HepG2 (cell line): Measurements from ENCODE around the gene ANKRD27. TPM values are rescaled to one million over a fixed set of nuclear protein-coding genes. Genes with fewer than 3 reads are reported as not detected.
A peak's percentile ranks its signal among the peaks of the same experiment; 100 is the strongest.

Source experiments
- ATAC-seq: fragments of 200-7000 bp; cut with Tn5 transposase; 3 replicates; pipeline ENCODE4 v1.9.1; 2020; ENCODE audit warnings: mild to moderate bottlenecking, moderate library complexity
- BruUV-seq: library from RNA; stranded (reverse); fragments of 400-500 nt; replicated peaks from 2 replicates; lab custom pipeline; 2021; lab: Mats Ljungman, UMichigan
- CTCF ChIA-PET: fragments of 300-600 bp; formaldehyde crosslinking; extraction: SDS; loops from one replicate; lab custom pipeline; 2021; ENCODE audit warnings: low total read pairs, inconsistent platforms, low intra/inter-chr PET ratio; lab: Yijun Ruan, JAX
- POLR2A ChIA-PET: fragments of 350-600 bp; sonication (Branson Sonifier 250); formaldehyde crosslinking; loops from one replicate; lab custom pipeline; 2020; ENCODE audit warnings: antibody characterized with exemption, inconsistent platforms; lab: Yijun Ruan, JAX
- DNase-seq: peaks from one replicate; pipeline ENCODE4 v3.0.0-alpha.2; 2015; ENCODE audit warnings: low spot score
- FAIRE-seq: peaks from 3 replicates; lab custom pipeline; 2011; peaks lifted over from hg19 to GRCh38; lab: Jason Lieb, UNC
- H2AFZ ChIP-seq: one replicate; pipeline ENCODE4 v1.6.1; 2011; ENCODE audit warnings: low read length, inconsistent platforms
- H3K27ac ChIP-seq: fragments of 300-600 bp; 3 replicates; pipeline ENCODE4 v1.8.0; 2011; ENCODE audit warnings: mixed run types, mild to moderate bottlenecking, mixed read lengths, low read length, inconsistent platforms; ENCODE audit not compliant: insufficient read depth; ENCODE audit errors: extremely low read length
- H3K27me3 ChIP-seq, 2 experiments: fragments of 200-600 bp in 1 of 2; 2 replicates in 1 of 2; 3 replicates in 1 of 2; pipeline versions ENCODE4 v1.6.0 to v1.8.0; 2011; ENCODE audit warnings: low read length in 2 of 2, mild to moderate bottlenecking in 2 of 2, moderate library complexity in 2 of 2, inconsistent platforms in 1 of 2; ENCODE audit not compliant: insufficient read depth in 2 of 2, control insufficient read depth in 1 of 2
- H3K36me3 ChIP-seq, 2 experiments: fragments of 200-600 bp in 1 of 2; replicated peaks in 1 of 2; 2 replicates in 1 of 2; 3 replicates in 1 of 2; pipeline versions ENCODE4 v1.5.1 to v1.8.0; 2011; ENCODE audit warnings: low read length in 2 of 2, inconsistent platforms in 1 of 2; ENCODE audit not compliant: insufficient read depth in 2 of 2, control insufficient read depth in 1 of 2
- H3K4me1 ChIP-seq: 2 replicates; pipeline ENCODE4 v1.5.1; 2012; ENCODE audit warnings: low read length, inconsistent platforms; ENCODE audit not compliant: insufficient read depth
- H3K4me2 ChIP-seq: 2 replicates; pipeline ENCODE4 v1.6.0; 2011; ENCODE audit warnings: low read depth, low read length, inconsistent platforms
- H3K4me3 ChIP-seq, 3 experiments: fragments of 200-600 bp in 1 of 3; sonication (generic), shearing (Covaris generic) in 1 of 3; replicated peaks in 1 of 3; 2 replicates each; pipeline ENCODE4 v1.5.1; 2011 to 2016; ENCODE audit warnings: low read length in 3 of 3, inconsistent platforms in 2 of 3, low read depth in 2 of 3, mild to moderate bottlenecking in 2 of 3, control low read depth in 1 of 3, mixed read lengths in 1 of 3; ENCODE audit not compliant: insufficient read depth in 1 of 3
- H3K79me2 ChIP-seq: one replicate; pipeline ENCODE4 v1.6.1; 2011; ENCODE audit warnings: low read length, inconsistent platforms; ENCODE audit not compliant: insufficient read depth
- H3K9ac ChIP-seq: 2 replicates; pipeline ENCODE4 v1.6.0; 2011; ENCODE audit warnings: mild to moderate bottlenecking, low read depth, low read length, inconsistent platforms; ENCODE audit not compliant: insufficient read depth
- H3K9me3 ChIP-seq: 2 replicates; pipeline ENCODE4 v1.5.1; 2012; ENCODE audit warnings: mild to moderate bottlenecking, low read length
- H4K20me1 ChIP-seq: 2 replicates; pipeline ENCODE4 v1.6.0; 2011; ENCODE audit warnings: inconsistent platforms, mild to moderate bottlenecking, low read length, moderate library complexity; ENCODE audit not compliant: insufficient read depth
- HOXA3 ChIP-seq: sonication (generic); formaldehyde crosslinking; IDR thresholded peaks from 2 replicates; pipeline ENCODE4 v1.5.0; 2020; ENCODE audit warnings: missing genetic modification reagents
- KMT2B ChIP-seq: IDR thresholded peaks from 2 replicates; pipeline ENCODE4 v1.6.1; 2016; ENCODE audit warnings: missing genetic modification reagents, missing compliant biosample characterization
- ZFP1 ChIP-seq: IDR thresholded peaks from 2 replicates; pipeline ENCODE4 v1.6.1; 2016
- ZMYM4 ChIP-seq: sonication (generic); formaldehyde crosslinking; IDR thresholded peaks from 2 replicates; pipeline ENCODE4 v1.8.1; 2023; ENCODE audit warnings: mild to moderate bottlenecking, missing genetic modification reagents
- ZNF207 ChIP-seq: fragments of 450-650 bp; IDR thresholded peaks from 2 replicates; pipeline ENCODE4 v1.6.1; 2016; ENCODE audit warnings: antibody characterized with exemption, borderline replicate concordance
- ZNF484 ChIP-seq: sonication (generic); formaldehyde crosslinking; IDR thresholded peaks from 2 replicates; pipeline ENCODE4 v1.5.1; 2020; ENCODE audit warnings: mild to moderate bottlenecking, low read depth, missing genetic modification reagents, borderline replicate concordance
- ZSCAN22 ChIP-seq: sonication (generic); formaldehyde crosslinking; IDR thresholded peaks from 2 replicates; pipeline ENCODE4 v1.4.0; 2020; ENCODE audit warnings: mild to moderate bottlenecking, missing genetic modification reagents
- WGBS: methylation state at CpG from one replicate; pipeline ENCODE4 v1.1.6; 2017; ENCODE audit warnings: low lambda C conversion rate; 5-methylcytosine and 5-hydroxymethylcytosine counted together
- in situ Hi-C: cut with HindIII; loops from 2 replicates; pipeline ENCODE4 v1.10.0; 2017; ENCODE audit warnings: low pct_unique_long_range_greater_than_20kb; ENCODE audit not compliant: extremely low pct_ligation_motif_present
- intact Hi-C: fragments of 100-400 bp; cut with micrococcal nuclease; formaldehyde crosslinking; loops from one replicate; pipeline ENCODE4 v1.10.0; 2022; ENCODE audit not compliant: unreplicated experiment
- polyA plus RNA-seq, 8 experiments: library from polyadenylated mRNA; depleted of rRNA in 3 of 8; stranded (reverse) in 7 of 8; unstranded in 1 of 8; fragments of >200 nt; fragmentation: Illumina TruSeq in 4 of 8; extraction: Trizol in 4 of 8; gene quantifications; 2 replicates each; pipeline versions ENCODE4 v1.2.1 to v1.2.3, GENCODE V29; 2011 to 2016; ENCODE audit warnings: low read depth in 4 of 8, missing spikeins in 1 of 8, mixed read lengths in 1 of 8; ENCODE audit not compliant: insufficient read depth in 1 of 8
- small RNA-seq, 3 experiments: library from RNA; depleted of rRNA; stranded (forward); fragments of <200 nt; gene quantifications; one replicate each; pipeline ENCODE3, GENCODE V24; 2012; ENCODE audit warnings: low read depth in 2 of 3, low replicate concordance in 1 of 3; ENCODE audit not compliant: insufficient read length in 3 of 3, insufficient read depth in 2 of 3
- total RNA-seq, 5 experiments: library from RNA; depleted of rRNA; stranded (reverse); fragments of >200 nt; fragmentation: Illumina TruSeq; extraction: Trizol; gene quantifications; 2 replicates each; pipeline ENCODE4 v1.2.3, GENCODE V29; 2016; ENCODE audit warnings: low read depth in 1 of 5

Gene ANKRD27
- total and polyA plus RNA-seq, 2 of the 13 experiments (the other 11 are each of a cell fraction or from before 2014, with no cell fraction given): 22.2 to 23.7 TPM

- H3K4me3 ChIP-seq: no peak overlapping the region
- intact Hi-C loops: no loop called here
- no peaks in the 10 kb centered on the region for H3K79me2 ChIP-seq
- in situ Hi-C loops: no loop called here
- H3K36me3 ChIP-seq: no peaks in the 10 kb centered on the region
- no peak overlapping the region for H3K9ac ChIP-seq
- H3K27ac ChIP-seq: no peak overlapping the region
- no peak for TF ChIP-seq HOXA3 (CRISPR knock-in tag)
- TF ChIP-seq ZNF484 (CRISPR knock-in tag): no peak
- TF ChIP-seq ZSCAN22: no peak
- TF ChIP-seq ZFP1 (CRISPR knock-in tag): no peak
- no peak for TF ChIP-seq ZNF207
- TF ChIP-seq KMT2B (CRISPR knock-in tag): no peak
- no peak for TF ChIP-seq ZMYM4 (CRISPR knock-in tag)
- ChIA-PET CTCF (no interaction called here), POLR2A (no interaction called here)
- ATAC-seq (peak; percentile 38; the same call in 1 of the 3 replicates), FAIRE-seq (no peak), DNase-seq (no peak)
- no peaks in the 10 kb centered on the region for H4K20me1 ChIP-seq
- peak overlapping the region; percentile 20; the same call in 1 of the 2 replicates for H3K4me2 ChIP-seq
- no peak overlapping the region for H2AFZ ChIP-seq
- 0% methylated on average over 5 of the region's 5 CpGs for WGBS
- H3K4me1 ChIP-seq: 0 out of 2 replicates have a peak, but pooled peaks cover 16% of the 10 kb centered on the region
- BruUV-seq: no TSS peak
- no peaks in the 10 kb centered on the region for H3K9me3 ChIP-seq
- no peaks in the 10 kb centered on the region for H3K27me3 ChIP-seq
Measured at GRCh38 chr19:32550666-32551065, 124.3 kb downstream of the ANKRD27 start.

Small RNA genes within 50 kb of the gene (small RNA-seq; reads per million reads assigned to genes)
- gene RN7SL789P (0 reads per million in 3 experiments), gene SNORA68B (0 to 0.20 (median 0) reads per million in 3 experiments)

Other genes starting within 250 kb of the ANKRD27 start
- gene PDCD5, start 94.0 kb downstream of the ANKRD27 start, total RNA-seq (2016; rRNA removed; fragmentation: Illumina TruSeq; extraction: Trizol): 332 and 370 TPM in 2 replicates
- 55.6 and 56.3 TPM in 2 replicates for gene PDCD5, start 94.0 kb downstream of the ANKRD27 start, polyA plus RNA-seq (2011; rRNA removed)
- not detected in 2 replicates for gene RGS9BP, start 668 bp upstream of the ANKRD27 start, total RNA-seq (2016; rRNA removed; fragmentation: Illumina TruSeq; extraction: Trizol)
- gene RGS9BP, start 668 bp upstream of the ANKRD27 start, polyA plus RNA-seq (2011; rRNA removed): 0.01 and 0.03 TPM in 2 replicates
- gene NUDT19, start 16.6 kb upstream of the ANKRD27 start, total RNA-seq (2016; rRNA removed; fragmentation: Illumina TruSeq; extraction: Trizol): 3.6 and 3.9 TPM in 2 replicates
- gene NUDT19, start 16.6 kb upstream of the ANKRD27 start, polyA plus RNA-seq (2011; rRNA removed): 2.9 and 3.1 TPM in 2 replicates
- gene TDRD12, start 44.6 kb upstream of the ANKRD27 start, total RNA-seq (2016; rRNA removed; fragmentation: Illumina TruSeq; extraction: Trizol): 0.40 and 0.60 TPM in 2 replicates
- 0.03 and 0.05 TPM in 2 replicates for gene TDRD12, start 44.6 kb upstream of the ANKRD27 start, polyA plus RNA-seq (2011; rRNA removed)
- gene SLC7A9, start 194.6 kb upstream of the ANKRD27 start, total RNA-seq (2016; rRNA removed; fragmentation: Illumina TruSeq; extraction: Trizol): 3.2 and 4.7 TPM in 2 replicates
- 8.3 and 8.8 TPM in 2 replicates for gene SLC7A9, start 194.6 kb upstream of the ANKRD27 start, polyA plus RNA-seq (2011; rRNA removed)